Stimulated activated CD4-positive, alpha-beta T cell treated with anti-CD3 and anti-CD28 coated beads, Interleukin-4, amount 100 ng/mL, for 24 hours (primary cell): ENCODE data around the gene FBRSL1.

Source experiments
- DNase-seq: peaks from one replicate; pipeline ENCODE4 v3.0.0-alpha.2; 2020

FBRSL1 gene

DNA sequence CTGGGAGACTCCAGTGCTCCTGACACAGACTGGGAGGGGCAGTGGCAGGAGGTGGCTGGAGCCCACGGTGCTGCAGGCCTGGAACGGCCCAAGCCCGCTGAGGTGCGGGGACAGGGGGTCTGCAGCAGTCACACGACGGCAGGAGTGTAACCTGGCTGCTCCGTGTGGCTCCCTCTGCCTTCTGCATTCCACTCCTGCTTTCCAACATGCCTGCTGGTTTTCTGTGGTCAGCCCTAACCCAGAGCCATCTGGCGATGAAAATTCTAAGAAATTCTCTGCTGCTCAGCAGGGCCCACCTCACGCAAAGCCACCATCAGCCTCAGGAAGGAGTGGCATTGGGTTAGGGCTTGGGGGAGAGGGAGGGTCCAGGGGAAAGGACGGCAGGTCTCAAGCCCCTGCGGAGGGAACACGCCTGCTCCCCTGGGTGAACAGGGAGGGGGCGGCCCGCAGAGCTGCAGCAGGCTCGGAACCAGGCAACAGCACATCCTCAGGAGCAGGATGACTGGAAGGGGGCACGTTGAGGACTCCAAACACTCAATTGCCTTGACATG lies 5.0 kb upstream of the FBRSL1 start:
- no peak for DNase-seq

DNA sequence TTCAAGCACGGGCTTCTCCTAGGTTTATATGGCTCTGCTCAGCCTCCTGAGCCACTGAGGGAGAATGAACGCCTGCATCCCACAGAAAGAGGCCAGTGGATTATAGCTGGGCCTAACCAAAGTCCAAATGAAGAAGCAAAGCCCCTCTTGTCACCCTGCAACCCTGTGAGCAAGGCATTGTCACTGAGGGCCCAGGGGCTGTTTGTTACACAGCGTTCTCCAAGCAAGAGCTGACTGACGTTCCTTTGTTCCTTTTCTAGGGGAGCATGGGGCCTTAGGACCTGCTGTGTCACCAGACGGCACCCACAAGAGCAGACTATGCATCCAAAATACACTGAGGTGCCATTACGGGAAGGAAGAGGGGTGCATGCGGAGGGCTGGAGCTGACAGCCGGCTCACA lies 4.3 kb upstream of the FBRSL1 start:
- DNase-seq, result no peak

DNA sequence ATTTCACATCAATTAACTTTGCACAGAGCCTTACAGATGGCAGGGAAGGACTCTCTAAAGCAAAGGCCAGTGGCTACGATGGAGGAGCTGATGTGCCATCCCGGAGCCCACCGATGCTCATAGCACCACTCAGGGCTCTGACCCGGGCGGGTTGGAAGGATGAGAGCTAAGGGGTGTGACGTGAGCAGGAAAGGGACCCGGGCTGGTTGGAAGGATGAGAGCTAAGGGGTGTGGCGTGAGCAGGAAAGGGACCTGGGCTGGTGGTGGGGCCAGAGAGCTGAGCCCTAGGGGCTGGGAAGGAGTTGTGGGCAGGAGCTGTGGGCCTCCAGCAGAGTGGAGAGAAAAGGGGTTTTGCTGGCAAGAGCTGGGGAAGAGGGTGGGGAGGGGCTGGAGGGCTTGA lies 3.8 kb upstream of the FBRSL1 start:
- DNase-seq, result no peak

DNA sequence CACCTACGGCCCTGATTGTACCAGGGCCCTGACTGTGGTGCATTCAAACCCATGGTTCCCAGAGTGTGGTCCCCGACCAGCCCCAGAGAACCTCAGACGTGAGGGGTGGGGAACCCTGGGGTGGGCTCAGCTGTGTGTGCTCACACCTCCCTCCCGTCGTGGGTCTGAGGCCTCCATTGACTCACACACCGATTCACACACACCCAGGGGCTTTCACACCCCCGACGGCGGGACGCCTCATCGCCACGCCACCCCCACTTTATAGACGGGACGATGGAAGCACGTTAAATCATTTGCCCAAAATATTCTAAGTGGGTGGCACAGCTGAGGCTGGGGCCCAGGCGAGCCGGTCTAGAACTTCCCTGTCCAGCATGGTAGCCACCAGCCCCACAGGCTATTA lies 3.4 kb upstream of the FBRSL1 start:
- no peak for DNase-seq

DNA sequence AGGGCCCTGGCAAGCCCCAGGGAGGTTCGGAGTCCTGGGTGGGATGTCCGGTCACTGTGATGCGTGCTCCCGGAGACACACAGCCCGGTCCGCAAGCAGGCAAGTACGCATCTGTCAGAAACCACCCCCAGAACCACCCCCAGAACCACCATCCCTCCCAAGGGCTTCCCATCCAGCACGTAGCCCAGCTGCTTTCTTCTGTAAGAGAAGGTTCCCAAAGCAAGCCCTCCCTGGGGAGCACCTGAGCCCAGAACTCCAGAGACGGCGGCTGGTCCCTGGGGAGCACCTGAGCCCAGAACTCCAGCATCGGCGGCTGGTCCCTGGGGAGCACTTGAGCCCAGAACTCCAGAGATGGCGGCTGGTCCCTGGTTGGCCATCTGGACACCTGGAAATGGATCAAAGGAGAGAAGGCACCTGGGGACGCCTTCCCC lies 2.6 kb upstream of the FBRSL1 start:
- DNase-seq, result no peak

DNA sequence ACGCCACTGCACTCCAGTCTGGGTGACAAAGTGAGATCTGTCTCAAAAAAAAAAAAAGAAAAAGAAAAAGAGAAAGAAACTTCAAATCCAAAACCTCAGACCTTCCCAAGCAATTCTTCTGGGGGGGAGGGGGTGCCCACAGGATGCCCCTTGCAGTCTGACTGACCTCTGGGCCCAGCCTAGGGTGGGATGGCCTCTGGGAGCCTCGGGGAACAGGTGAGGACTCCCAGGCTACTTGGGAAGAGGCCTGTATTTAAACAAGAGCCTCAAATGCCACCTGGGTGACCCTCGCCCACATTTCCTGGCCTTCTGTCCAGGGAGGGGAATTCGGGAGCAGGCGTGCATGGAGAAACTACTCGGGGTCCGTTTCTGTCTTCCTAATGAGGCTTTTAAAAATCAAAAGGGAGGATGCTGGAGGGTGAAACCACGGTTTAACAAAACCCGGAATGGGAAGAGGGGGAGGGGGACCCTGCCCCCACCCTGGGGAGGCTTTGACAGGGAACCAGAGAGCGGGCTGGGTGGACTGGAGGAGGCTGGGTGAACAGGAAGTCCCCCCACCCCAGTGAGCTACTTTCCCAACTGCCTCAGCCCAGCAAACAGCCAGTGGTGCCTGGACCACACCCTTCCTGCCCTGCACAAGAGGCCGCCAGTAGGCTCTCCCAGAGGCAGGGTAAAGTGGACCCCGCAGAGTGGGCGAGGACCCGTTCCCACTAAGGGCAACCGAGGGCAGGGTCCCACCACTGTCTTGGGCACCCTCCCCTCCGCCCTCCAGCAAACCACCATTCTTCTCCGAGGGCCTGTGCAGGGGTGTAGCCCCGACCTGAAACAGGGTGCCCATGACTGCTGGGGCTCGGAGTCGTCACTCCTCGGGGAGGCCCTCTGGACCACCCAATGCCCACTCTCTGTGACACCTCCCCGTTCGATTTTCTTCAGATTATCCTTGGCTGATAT lies 1.5 kb upstream of the FBRSL1 start:
- peak; percentile 32 for DNase-seq

DNA sequence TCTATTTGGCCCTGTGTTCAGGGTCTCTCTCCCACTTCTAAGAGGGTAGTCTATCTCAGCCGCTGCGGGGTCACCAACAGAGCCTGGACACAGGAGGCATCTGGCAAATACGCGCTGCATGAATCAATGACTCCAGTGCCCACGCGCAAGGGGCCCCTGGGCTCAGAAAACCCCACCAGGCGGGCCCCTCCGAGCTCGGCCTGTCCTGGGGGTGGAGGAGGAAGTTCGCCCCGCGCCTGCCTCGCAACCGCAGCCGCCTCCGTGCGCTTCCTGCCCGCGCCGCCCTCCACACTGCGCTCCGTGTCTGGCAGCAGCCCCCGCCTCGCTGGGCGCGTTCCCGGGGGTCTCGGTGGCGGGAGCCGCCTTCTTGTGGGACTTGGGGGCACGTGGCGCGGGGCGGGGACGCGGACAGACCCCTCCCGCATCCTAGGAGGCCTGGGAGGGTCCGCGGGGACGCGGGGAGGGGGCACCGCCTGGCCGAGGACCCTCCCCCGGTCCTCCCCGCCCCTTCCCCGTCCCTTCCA lies 811 bp upstream of the FBRSL1 start:
- DNase-seq, result peak; percentile 51

DNA sequence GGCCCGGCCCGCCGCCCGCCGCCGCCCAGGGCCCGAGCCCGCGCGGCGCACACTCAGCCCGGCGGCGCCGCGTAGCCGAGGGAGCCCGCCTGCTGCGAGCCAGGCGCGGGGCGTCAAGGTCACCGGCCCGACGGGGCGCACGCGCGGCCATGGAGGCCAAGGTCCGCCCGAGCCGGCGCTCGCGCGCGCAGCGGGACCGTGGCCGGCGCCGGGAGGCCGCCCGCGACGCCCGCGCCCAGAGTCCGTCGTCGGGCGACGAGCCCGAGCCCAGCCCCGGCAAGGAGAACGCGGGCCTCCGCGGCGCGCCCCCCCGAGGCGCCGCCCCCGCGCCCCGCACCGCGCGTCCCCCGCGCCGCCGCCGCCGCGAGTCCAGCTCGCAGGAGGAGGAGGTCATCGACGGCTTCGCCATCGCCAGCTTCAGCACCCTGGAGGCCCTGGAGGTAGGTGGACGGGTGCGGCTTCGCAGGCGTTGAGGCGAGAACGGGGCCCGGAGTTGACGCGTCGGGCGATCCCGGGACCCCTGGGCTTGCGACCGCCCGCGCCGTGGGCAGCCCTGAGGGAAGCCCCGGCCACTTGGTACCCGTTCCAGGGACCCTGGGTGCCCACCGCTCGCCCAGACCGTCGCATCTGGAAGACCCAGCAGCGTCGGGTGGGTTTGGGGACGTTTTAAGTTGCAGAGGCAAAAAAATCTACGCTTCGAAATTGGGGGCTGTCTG lies 629 bp downstream of the FBRSL1 start:
- DNase-seq, result no peak

DNA sequence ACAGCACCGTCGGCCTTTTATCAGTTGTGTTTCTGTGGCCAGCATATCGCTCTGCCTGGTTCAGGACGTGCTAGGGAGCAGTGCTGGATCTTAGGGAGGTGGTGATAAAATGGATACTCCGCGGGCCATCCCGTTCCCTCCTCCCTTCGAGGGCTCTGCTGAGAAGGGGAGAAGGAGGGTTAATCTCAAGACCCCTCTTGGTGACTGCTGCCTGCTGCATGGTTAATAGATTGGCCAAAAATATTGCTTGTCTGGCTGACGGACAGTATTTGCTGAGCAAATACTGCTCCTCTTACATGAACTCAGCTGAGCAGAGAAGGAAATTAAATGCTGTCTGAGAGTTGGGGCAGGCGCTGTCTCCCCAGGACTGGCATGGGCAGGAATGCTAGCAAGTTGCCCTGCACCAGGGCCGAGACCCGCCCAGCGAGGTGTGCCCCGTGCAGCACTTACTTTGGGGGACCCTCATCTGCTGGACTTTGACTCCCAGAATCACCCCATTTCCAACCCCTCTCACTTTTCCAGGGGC lies 1.2 kb downstream of the FBRSL1 start:
- no peak for DNase-seq

DNA sequence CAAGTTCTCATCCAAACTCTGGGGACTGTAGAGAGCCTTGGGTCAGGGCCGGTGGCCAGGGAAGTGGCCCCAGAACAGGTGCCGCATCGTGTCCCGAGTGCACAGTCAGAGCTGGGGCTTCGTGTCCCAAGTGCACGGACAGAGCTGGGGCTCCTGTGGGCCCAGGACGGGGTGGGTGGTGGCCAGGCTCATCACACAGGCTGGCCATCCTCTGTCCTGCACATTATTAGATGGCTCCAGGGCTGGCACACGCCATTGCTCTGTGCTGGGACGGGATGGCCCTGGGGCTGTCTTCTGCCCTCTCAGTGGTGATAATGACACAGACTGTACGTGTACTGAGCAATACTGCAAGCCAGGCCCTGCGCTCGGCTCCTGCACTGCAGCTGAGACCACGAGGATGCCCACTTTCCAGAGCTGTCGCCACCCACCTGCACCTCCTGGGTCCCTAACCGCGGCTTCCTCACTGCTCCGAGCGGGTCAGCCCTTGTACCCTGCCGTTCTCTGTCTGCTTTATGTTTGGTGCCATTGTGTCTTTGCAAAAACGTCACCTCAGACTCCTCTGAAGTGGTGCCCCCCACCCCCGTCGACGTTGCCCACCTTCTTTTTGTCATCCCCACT lies 1.9 kb downstream of the FBRSL1 start:
- DNase-seq, result no peak

DNA sequence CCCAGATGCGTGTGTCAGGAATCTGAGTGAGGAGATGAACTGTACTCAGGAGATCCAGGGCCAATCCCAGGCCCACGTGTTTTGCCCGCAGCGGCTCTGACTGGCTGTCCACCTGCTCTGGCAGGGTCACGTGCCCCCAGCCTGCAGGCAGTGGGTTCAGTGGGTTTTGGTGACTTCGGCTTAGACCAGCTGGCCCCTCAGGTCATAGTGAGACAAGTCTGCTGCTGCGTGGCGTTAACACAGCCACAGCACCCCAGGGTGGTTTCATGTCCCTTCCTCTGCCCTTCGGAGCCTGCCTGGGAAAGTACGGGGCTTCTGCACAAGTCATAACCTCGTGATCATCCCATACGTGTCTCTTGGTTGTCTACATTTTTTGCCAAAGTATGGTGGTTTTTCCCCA lies 2.6 kb downstream of the FBRSL1 start:
- DNase-seq, result no peak

DNA sequence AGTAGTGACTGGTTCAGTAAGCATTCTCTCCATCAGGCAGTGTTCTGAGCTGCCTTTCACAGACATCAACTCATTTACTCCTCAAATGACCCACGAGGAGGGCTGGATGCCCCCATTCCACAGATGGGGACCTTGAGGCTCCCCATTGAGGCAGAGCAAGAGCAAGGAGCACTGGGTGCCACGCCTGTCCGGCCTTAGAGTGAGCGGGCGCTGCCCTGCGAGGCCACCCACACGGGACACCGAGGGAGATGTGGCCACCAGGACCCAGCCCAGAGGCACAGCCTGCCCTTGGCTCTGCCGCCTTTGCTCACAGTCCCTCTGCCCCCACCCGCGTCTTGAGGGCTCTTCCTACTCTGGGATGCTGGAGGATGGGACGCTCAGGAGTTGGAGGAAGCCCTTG lies 3.0 kb downstream of the FBRSL1 start:
- DNase-seq, result no peak

DNA sequence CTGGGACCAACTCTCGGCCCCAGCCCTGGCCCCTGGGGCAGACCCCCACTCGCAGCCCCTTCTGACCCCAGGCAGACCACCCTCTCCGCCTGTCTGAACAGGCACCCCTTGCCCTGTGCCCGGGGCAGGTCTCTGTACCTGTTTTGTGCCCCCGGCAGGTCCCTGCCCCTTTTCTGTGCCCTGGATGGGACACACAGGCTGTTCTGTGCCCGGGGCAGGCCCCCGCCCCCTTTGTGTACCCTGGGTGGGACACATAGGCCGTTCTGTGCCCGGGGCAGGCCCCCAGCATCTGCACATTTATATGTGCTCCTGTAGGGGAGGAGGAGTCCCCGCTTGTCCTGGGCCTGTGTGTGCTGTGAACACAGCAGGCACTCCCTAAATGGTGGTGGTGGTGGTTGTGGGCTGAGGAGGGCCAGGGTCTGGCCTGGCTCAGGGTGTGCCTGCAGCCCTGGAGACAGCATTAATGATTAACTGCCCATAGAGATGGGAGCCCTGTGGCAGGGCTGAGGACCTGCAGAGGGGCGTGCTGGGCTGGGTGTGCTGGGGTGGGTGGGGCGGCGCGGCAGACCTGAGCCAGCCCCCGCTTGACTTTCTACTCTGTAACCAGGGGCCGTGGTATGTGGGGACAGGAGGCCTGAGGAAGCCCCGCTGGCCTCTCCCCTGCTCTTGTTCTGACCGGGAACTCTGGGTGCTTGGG lies 3.7 kb downstream of the FBRSL1 start:
- DNase-seq, result no peak

DNA sequence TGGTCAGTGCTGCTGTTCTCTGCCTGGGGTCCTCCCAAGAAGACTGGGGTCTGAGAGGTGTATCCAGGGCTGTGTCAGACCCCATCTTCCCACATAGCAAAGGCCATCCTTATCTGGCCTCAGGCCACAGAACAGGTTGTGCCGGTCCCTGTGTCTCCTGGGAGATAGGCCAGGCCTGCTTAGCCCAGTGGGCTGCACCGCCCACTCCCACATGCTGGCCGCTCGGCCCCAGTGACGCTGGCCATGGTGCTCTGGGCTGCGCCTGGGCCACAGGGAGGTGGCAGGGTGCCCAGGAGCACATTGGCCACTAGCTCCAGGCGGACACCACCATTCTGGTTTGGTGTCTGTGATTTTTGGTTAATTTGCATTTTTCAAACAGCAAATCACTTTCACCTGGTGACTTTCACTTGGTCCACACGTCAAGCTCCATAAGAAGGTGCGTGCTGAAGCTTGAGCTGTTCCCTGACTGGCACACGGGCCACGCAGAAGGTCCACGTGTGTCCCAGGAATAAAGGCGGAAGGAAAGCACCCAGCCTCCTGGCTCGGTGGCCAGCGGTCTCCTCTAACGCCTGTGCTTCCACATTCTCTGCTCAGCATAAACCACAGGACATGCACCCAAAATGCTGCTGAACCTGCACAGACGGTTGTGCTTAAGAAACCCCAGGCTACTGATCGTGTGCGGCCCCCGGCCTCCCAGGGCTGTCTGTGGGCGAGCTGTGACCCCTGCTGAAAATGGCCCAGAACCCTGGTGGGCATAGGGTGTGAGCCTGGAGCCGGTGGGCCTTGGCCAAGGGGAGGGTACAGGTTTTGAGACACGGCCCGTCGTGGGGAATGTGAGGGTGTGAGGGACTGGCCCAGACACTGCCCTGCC lies 4.6 kb downstream of the FBRSL1 start:
- DNase-seq, result no peak

DNA sequence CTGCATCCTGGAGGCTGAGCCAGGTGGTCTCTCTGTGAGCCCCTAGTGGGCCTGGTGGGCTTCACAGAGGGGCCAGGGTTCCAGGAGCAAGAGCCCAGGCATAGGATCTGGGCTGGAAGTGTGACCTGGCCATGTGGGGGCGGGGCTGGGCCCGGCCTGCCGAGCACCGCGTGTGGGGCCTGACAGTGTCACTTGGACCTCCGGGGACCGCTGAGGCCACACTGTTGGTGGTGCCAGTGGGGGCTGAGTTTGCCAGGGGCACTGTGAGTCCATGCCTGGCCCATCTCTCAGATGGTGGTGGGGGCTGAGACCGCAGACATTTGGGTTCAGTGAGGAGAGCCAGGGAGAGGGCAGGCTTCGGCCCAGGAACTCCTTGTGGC lies 5.2 kb downstream of the FBRSL1 start:
- DNase-seq, result no peak

DNA sequence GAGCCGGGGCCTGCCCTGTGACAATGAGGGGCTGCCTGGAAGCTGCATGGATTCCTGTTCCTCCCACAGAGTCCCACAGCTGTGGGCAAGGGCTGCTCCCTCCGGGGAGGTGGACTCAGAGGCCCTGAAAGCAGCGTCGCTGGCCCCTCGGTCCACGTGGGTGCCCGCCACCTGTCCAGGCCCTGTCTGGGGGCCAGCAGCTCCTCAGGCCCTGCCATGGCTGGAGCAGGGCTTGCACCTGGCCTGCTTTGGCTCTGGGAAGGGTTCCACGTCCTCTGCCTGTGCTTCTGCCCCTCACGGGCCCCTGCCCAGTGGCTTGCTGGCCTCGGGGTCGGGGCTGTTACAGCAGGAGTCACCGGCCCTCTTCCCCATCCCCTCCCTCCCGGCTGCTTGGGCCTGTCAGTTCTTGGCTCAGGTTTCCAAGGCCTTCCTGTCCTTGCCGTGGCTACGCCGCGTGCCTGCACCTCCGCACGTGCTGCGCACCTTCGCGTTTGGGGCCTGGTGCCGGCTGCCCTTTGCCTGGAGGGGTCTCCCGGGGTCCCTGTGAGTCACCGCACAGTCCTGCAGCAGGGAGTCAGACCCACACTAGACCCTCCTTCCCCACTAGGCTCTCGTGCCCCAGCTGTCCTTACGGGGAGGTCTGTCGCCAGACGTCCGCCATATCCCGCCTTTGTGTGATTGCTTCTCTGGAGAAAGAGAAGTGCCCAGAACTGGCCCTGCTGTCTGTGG lies 5.8 kb downstream of the FBRSL1 start:
- no peak for DNase-seq

DNA sequence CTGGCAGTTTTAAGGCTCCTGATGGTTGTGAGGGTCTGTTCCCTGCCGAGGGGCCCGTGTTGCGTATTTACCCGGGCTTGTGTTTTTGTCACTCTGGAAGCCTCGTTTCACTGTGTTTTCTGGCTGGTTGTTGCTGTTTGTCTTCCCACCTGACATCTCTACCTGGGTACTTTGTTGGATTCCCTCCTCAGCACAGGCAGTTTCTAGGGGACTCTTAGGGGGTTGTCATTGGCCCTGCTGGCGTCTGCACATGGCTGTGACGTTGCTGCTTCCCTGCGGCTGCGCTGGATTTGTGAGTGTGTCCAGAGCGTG lies 6.4 kb downstream of the FBRSL1 start:
- no peak for DNase-seq

DNA sequence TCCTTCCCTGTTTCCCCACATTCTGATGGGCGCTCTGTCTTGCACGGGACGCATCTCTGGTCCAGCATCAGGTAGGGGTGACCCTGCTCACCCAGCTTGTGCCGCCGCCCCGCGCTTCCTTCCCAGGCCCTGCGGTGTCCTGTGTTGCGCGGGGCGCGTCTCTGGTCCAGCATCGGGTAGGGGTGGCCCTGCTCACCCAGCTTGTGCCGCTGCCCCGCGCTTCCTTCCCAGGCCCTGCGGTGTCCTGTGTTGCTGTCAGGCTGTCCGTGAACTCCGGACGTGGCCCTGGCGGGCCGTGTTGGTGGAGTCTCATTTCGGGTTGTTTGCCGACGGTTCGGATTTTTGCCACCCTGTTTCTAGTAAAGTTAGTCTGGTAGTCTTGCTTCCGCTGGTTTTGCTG lies 6.8 kb downstream of the FBRSL1 start:
- DNase-seq, result no peak

DNA sequence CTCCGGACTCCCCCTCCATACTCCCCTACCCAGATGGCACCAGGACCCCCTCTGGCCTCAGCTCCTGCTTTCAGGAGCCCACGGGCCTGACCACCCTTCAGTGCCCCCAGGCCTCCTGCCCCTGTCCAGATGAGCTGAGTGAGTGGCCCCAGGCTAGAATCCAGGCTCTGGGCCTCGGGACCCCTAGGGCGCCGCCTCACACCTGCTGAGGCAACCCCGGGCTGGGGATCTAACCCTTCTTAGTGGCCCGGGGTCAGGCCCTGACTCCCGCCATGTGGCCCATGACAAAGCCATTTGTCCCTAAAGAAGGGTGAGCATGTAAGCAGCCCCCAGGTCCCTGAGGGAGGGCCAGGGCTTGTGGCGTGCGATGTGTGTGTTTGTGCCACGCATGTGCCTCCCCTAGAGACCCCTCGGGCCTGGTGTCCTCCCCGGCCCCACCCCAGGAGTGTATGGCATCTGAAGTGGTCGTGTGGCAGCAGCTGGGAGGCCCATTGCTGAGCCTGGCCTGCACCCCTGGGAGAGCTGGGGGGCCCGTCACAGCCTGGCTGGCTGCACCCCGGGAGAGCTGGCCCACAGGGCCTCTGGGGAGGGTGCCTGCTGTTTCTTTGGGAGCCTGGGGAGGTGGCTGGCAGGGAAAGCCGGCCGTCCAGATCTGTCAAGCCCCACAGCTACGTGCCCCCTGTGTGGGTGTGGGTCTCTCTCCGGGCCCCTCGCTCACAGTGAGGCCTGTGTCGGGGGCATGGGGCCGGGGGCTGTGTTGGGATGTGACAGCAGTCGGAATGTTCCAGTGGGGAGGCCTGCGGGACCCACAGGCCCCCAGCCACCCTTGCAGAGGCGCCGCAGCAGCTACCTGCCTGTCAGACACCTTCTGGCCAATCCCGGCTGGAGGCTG lies 7.8 kb downstream of the FBRSL1 start:
- DNase-seq, result no peak

DNA sequence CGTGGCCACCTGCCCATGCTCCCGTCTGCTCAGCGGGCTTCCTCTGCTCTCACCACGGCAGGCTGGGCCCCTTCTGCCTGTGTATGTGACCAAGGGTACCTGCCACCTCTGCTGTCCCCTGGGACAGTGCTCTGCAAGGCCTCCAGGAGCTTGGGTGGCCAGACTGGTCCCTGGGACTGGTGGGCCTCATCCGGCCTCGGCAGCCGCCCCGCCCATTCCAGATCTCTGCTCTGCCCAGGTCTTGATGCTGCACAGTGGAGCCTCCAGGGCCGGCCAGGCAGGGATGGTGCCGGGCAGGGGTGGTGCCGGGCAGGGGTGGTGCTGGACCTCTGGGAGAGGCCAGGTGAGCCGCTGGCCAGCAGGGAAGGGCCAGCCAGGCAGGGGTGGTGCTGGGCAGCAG lies 9.0 kb downstream of the FBRSL1 start:
- DNase-seq, result no peak
